SH-SY5Y (cell line): ENCODE data around the gene MAP3K20.

Experiments used
- GATA2 ChIP-seq: IDR thresholded peaks from 2 replicates; pipeline ENCODE4 v1.6.1; 2011; ENCODE audit warnings: mild to moderate bottlenecking, low read depth, low read length
- GATA3 ChIP-seq: IDR thresholded peaks from 2 replicates; pipeline ENCODE4 v1.6.1; 2011; ENCODE audit warnings: low read depth, mild to moderate bottlenecking, low read length, moderate library complexity

GRCh38 chr2:173231042-173231441 lies 155.4 kb downstream of the MAP3K20 start:
- TF ChIP-seq GATA2 (no peak), GATA3 (no peak)
